CD4-positive, alpha-beta T cell (primary cell): ENCODE data around the gene CREBZF. TPM values are rescaled to one million over a fixed set of nuclear protein-coding genes. Genes with fewer than 3 reads are reported as not detected.

Source experiments
- ATAC-seq: fragments of 200-7000 bp; cut with Tn5 transposase; one replicate; pipeline ENCODE4 v1.10.0; 2022; ENCODE audit warnings: mild to moderate bottlenecking; ENCODE audit not compliant: poor library complexity
- CTCF ChIA-PET: fragments of 350-600 bp; sonication (Branson Sonifier 250); formaldehyde crosslinking; loops from one replicate; lab custom pipeline; 2021; ENCODE audit warnings: antibody characterized with exemption, inconsistent platforms; lab: Charles Lee
- POLR2A ChIA-PET: fragments of 350-600 bp; sonication (Branson Sonifier 250); formaldehyde crosslinking; loops from one replicate; lab custom pipeline; 2021; ENCODE audit warnings: antibody characterized with exemption, inconsistent platforms; lab: Charles Lee
- DNase-seq, 14 experiments: peaks; one replicate each; pipeline ENCODE4 v3.0.0-alpha.2; 2013 to 2020; ENCODE audit warnings: mixed read lengths in 2 of 14
- H3K27ac ChIP-seq, 2 donors: one replicate each; pipeline versions ENCODE4 v1.5.1 to v1.7.0; 2013; ENCODE audit warnings: low read length in 2 of 2, low read depth in 1 of 2, mild to moderate bottlenecking in 1 of 2
- H3K27me3 ChIP-seq, 2 experiments: 1 replicate in 1 of 2; 2 replicates in 1 of 2; pipeline versions ENCODE4 v1.6.1 to v1.7.0; 2013; ENCODE audit warnings: low read length in 2 of 2, control low read depth in 1 of 2, mild to moderate bottlenecking in 1 of 2, moderate library complexity in 1 of 2; ENCODE audit not compliant: insufficient read depth in 2 of 2, control insufficient read depth in 1 of 2
- H3K36me3 ChIP-seq: one replicate; pipeline ENCODE4 v1.6.1; 2013; ENCODE audit warnings: low read length, control low read depth; ENCODE audit not compliant: insufficient read depth
- H3K4me1 ChIP-seq: one replicate; pipeline ENCODE4 v1.6.1; 2013; ENCODE audit warnings: low read length, control low read depth; ENCODE audit not compliant: insufficient read depth
- H3K4me3 ChIP-seq: one replicate; pipeline ENCODE4 v1.5.1; 2013; ENCODE audit warnings: mild to moderate bottlenecking, low read length, moderate library complexity
- H3K9me3 ChIP-seq, 2 experiments: 1 replicate in 1 of 2; 2 replicates in 1 of 2; pipeline versions ENCODE4 v1.6.1 to v1.7.0; 2013; ENCODE audit warnings: low read length in 2 of 2, mild to moderate bottlenecking in 2 of 2, control low read depth in 1 of 2, moderate library complexity in 1 of 2; ENCODE audit not compliant: control insufficient read depth in 1 of 2, insufficient read depth in 1 of 2
- H3K27ac Mint-ChIP-seq: one replicate; pipeline ENCODE4 v1.8.0; 2020; ENCODE audit warnings: mixed read lengths
- H3K27me3 Mint-ChIP-seq: one replicate; pipeline ENCODE4 v1.8.0; 2021; ENCODE audit warnings: mixed read lengths
- H3K36me3 Mint-ChIP-seq: one replicate; pipeline ENCODE4 v1.8.0; 2021; ENCODE audit warnings: low read depth, mixed read lengths
- H3K4me1 Mint-ChIP-seq: one replicate; pipeline ENCODE4 v1.8.0; 2021; ENCODE audit warnings: low read depth, mixed read lengths
- H3K4me3 Mint-ChIP-seq: one replicate; pipeline ENCODE4 v1.8.0; 2020; ENCODE audit warnings: mild to moderate bottlenecking, mixed read lengths
- H3K9me3 Mint-ChIP-seq: one replicate; pipeline ENCODE4 v1.8.0; 2020; ENCODE audit warnings: mixed read lengths
- intact Hi-C, 2 experiments: fragments of 100-400 bp; cut with DNase I in 1 of 2; cut with micrococcal nuclease in 1 of 2; formaldehyde crosslinking; loops; one replicate each; pipeline versions ENCODE4 v1.15.1 to v1.9.0; 2023 to 2025; cut with DNase I, micrococcal nuclease
- total RNA-seq, 174 experiments: library from RNA in 2 of 174; stranded (reverse) in 2 of 174; gene quantifications; one replicate each; pipeline ENCODE4 v1.2.3 and lab custom pipeline; 2021 to 2026
- TF ChIP-seq, protein P1 (sequence below): fragments of 200-600 bp; IDR thresholded peaks from one replicate; pipeline ENCODE4 v1.8.0; 2022; ENCODE audit warnings: antibody characterized with exemption, mild to moderate bottlenecking

Gene CREBZF
- total RNA-seq, 2 experiments from 2014 or later = 54.8 to 55.9 TPM

DNA sequence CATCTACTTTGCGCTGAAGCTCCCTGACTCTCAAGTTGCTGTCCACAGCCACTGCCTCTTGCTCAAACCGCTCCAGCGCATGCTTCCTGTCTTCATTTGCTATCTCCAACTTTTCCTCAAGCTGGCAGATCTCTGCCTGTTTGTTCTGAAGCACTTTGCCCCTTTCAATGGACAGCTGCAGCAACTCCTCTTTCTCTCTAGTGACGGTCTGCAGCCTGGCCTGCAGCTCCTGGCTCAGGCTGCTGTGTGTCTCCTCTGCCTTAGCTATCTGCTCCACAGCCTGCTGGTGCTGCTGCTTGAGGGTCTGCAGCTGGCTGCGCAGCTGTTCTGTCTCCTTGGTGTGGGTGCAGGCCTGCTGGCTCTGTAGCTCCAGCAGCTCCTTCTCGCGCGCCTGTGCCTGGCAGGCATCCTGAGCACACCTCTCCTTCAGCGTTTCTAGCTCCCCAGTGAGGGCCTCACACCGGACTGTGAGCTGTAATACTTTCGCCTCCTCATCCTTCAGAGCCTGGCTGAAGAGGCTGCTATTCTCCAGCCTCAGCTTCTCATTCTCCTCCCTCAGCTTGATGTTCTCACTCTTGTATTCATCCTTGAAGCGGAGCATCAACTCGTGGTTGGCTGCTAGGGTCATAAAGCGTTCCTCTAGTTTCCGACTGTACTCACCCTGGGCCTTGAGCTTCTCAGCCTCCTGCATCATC is 20.3 kb upstream of the CREBZF start:
- DNase-seq (no peak), ATAC-seq (no peak)
- Histone ChIP-seq H3K36me3 (no peaks in the 10 kb centered on the region), H3K4me1 (peaks cover 12% of the 10 kb centered on the region), H3K9me3 (no peaks in the 10 kb centered on the region), H3K27ac (no peak overlapping the region), H3K4me3 (no peak overlapping the region), H3K27me3 (peaks cover 0 to 5% of the 10 kb centered on the region in 2 experiments)
- Mint-ChIP-seq H3K4me3 (peak overlapping the region; percentile 20), H3K9me3 (no peaks in the 10 kb centered on the region), H3K36me3 (no peaks in the 10 kb centered on the region), H3K27ac (no peak overlapping the region), H3K4me1 (peaks cover 11% of the 10 kb centered on the region), H3K27me3 (no peaks in the 10 kb centered on the region)
- intact Hi-C loops = loop anchor here in 1 of 2 experiments (10.0 kb wide), 1 partner anchor 280 kb away; no protein-coding TSS in a partner anchor
- TF ChIP-seq, protein P1, sequence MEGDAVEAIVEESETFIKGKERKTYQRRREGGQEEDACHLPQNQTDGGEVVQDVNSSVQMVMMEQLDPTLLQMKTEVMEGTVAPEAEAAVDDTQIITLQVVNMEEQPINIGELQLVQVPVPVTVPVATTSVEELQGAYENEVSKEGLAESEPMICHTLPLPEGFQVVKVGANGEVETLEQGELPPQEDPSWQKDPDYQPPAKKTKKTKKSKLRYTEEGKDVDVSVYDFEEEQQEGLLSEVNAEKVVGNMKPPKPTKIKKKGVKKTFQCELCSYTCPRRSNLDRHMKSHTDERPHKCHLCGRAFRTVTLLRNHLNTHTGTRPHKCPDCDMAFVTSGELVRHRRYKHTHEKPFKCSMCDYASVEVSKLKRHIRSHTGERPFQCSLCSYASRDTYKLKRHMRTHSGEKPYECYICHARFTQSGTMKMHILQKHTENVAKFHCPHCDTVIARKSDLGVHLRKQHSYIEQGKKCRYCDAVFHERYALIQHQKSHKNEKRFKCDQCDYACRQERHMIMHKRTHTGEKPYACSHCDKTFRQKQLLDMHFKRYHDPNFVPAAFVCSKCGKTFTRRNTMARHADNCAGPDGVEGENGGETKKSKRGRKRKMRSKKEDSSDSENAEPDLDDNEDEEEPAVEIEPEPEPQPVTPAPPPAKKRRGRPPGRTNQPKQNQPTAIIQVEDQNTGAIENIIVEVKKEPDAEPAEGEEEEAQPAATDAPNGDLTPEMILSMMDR = no peak
- POLR2A ChIA-PET = interaction anchor here (0.8 to 1.6 kb wide), 3 partner anchors 15 to 57 kb away, joined by 3 to 4 read pairs (median 3); partner anchors contain the start of genes CREBZF and TMEM126B
- CTCF ChIA-PET = interaction anchor here (1.3 to 1.4 kb wide), 2 partner anchors 10 to 170 kb away, joined by 3 to 4 read pairs; partner anchors contain the start of gene CCDC83

DNA sequence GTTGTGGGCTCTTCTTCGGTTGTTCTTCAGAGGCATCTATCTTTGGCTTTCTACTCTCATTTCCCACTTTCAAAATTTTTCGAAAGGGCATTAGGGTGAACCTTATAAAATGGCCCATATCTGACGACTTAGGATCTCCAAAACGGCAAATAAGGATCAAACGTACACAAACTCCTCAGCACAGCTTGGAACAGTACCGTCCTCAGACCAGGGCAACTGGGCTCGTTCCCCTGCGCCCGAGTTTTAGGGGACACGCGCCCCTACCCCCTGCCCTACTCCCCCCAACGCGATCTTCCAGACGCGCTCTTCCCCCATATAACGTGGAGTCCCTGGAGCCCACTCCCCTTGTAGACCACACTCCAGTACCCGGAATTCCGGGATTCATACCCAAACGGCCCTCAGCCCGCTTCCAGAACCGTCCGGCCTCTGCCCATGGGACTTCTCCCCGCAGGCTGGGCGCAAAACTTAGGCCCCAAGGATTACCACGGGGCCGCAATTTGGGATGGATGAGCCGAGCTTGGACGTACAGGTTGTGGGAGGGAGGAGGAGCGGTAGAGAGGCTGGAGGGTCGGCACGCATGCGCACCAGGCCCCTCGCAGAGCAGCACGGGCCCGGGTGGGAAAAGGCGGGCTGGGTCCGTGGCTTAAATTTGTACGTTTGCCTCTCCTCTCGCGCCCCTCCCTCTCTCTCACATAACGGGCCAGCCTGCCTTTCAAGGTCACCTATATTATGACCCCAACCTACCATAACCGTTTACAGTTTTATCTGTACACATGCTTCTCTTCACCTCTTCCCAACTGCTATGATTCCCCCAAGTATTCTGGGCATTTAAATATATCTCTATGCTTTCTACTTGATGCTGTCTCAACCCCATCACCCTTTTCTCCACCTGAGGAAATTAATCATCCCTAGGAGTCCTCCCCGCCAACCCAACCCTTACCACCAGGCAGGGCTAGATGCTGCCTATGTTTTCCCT is 17.7 kb upstream of the CREBZF start:
- no peaks in the 10 kb centered on the region for H3K27me3 Mint-ChIP-seq
- no peaks in the 10 kb centered on the region for H3K9me3 ChIP-seq
- H3K4me3 Mint-ChIP-seq = peak overlapping the region; percentile 86
- ATAC-seq = peak; percentile 76
- ChIA-PET POLR2A (interaction anchor here (0.7 to 1.9 kb wide), 2 partner anchors 17 to 1616 kb away, joined by 3 to 5 read pairs; no protein-coding TSS in a partner anchor), CTCF (no interaction called here)
- no peak overlapping the region for H3K27ac ChIP-seq
- peak overlapping the region; percentile 69 for H3K4me3 ChIP-seq
- H3K27ac Mint-ChIP-seq = no peak overlapping the region
- intact Hi-C loops = loop anchor here in 1 of 2 experiments (10.0 kb wide), 1 partner anchor 282 kb away; no protein-coding TSS in a partner anchor
- TF ChIP-seq, protein P1 = no peak
- H3K27me3 ChIP-seq = peaks cover 0 to 5% of the 10 kb centered on the region in 2 experiments
- peaks cover 11% of the 10 kb centered on the region for H3K4me1 Mint-ChIP-seq
- H3K9me3 Mint-ChIP-seq = no peaks in the 10 kb centered on the region
- no peaks in the 10 kb centered on the region for H3K36me3 ChIP-seq
- H3K4me1 ChIP-seq = peaks cover 12% of the 10 kb centered on the region
- H3K36me3 Mint-ChIP-seq = no peaks in the 10 kb centered on the region
- DNase-seq = peak; percentile 22 to 75 (median 46)

DNA sequence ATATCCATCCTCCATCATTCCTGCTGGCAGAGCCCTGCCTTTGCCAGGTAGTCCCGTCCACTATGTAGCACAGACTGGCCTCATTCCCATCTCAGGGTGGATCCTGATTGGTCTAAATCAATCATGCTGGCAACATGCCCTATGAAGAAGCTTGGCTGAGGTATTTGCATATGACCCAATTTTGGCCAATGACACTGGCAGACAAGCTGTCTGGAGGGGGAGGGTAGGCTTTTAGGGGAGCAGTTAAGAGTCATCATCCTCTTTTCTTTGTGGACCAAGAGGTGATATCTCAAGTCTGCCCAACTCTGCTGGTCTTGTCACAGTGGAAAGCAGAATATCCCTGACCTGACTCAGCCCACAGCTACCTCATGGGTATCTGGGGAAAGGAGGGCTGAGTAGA is 16.0 kb upstream of the CREBZF start:
- H3K27me3 Mint-ChIP-seq = no peaks in the 10 kb centered on the region
- POLR2A ChIA-PET = interaction anchor here (1.1 to 1.9 kb wide), 3 partner anchors 16 to 564 kb away, joined by 3 to 5 read pairs (median 5); partner anchors contain the start of gene CREBZF
- no peaks in the 10 kb centered on the region for H3K9me3 ChIP-seq
- H3K36me3 ChIP-seq = no peaks in the 10 kb centered on the region
- ATAC-seq (peak; percentile 21), DNase-seq (peak in 3 of 14 experiments; percentile 12 to 46 (median 19))
- H3K4me3 Mint-ChIP-seq = no peak overlapping the region
- H3K4me1 ChIP-seq = peaks cover 12% of the 10 kb centered on the region
- no peak overlapping the region for H3K27ac Mint-ChIP-seq
- H3K9me3 Mint-ChIP-seq = no peaks in the 10 kb centered on the region
- CTCF ChIA-PET = interaction anchor here (0.6 to 1.0 kb wide), 2 partner anchors 78 to 174 kb away, joined by 3 to 4 read pairs; partner anchors contain the start of gene CCDC83
- H3K27me3 ChIP-seq = peaks cover 0 to 5% of the 10 kb centered on the region in 2 experiments
- H3K27ac ChIP-seq = no peak overlapping the region
- intact Hi-C loops = loop anchor here in 1 of 2 experiments (10.0 kb wide), 1 partner anchor 284 kb away; no protein-coding TSS in a partner anchor
- H3K4me1 Mint-ChIP-seq = peaks cover 11% of the 10 kb centered on the region
- no peaks in the 10 kb centered on the region for H3K36me3 Mint-ChIP-seq
- no peak overlapping the region for H3K4me3 ChIP-seq
- TF ChIP-seq, protein P1 = no peak
